Measurements from ENCODE around the gene ZFP36L1.
A peak's percentile ranks its signal among the peaks of the same experiment; 100 is the strongest.

ZFP36L1 gene

DNA sequence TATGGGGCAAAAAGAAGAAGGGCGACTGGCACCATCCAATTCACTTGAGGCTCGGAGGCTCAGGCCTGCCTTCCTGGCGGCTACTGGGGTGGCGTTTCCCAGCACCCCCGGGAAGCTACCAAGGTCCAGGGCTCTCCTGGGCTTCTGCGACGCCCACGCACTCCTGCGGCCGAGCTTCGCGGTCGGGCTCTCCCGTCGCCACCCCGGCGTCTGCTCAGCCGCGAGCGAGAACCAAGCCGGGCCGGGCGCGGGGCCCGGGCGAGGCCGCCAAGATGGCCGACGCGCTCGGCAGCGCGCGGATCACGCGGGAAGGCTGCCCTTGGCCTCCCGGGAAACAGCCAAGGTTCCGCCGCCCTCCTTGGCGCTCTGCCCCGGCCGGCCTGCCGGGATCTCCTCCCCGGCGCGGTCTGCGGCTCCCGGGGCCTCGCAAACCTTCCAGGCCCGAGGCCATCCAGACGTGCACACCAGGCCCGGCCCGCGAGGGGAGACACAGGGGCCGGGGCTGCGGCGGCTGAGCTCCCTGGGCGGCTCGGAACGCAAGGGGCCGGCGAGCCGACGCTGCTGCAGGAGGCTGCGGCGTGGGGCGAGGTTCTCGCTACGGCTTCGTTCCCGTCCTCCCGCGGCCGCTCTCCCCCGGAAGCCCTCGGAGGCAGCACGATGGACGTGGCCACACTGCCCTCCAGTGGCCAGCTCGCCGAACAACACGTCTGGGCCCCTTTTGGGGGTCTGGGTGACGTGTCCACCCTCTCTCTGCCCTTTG lies 23.5 kb upstream of the ZFP36L1 start:
- no peaks in the 10 kb centered on the region for H3K9me3 ChIP-seq (ENCODE audit: control insufficient read depth, insufficient read depth, low read length)
- no peak for DNase-seq (ENCODE audit: low read depth, low spot score)
- peak overlapping the region; percentile 23; the same call in 1 of the 2 replicates for H3K4me3 ChIP-seq (ENCODE audit: low read length)
- H3K27me3 ChIP-seq (ENCODE audit: control insufficient read depth, insufficient read depth, low read length) = no peaks in the 10 kb centered on the region
- H3K27ac ChIP-seq (ENCODE audit: low read length) = no peak overlapping the region
- no peaks in the 10 kb centered on the region for H3K36me3 ChIP-seq (ENCODE audit: control insufficient read depth, insufficient read depth, low read length)
- WGBS (ENCODE audit: insufficient coverage, insufficient read length) = no CpG with 5 or more reads among the region's 82 CpGs
- peaks cover 7% of the 10 kb centered on the region for H3K4me1 ChIP-seq (ENCODE audit: control insufficient read depth, insufficient read depth, low read length)

DNA sequence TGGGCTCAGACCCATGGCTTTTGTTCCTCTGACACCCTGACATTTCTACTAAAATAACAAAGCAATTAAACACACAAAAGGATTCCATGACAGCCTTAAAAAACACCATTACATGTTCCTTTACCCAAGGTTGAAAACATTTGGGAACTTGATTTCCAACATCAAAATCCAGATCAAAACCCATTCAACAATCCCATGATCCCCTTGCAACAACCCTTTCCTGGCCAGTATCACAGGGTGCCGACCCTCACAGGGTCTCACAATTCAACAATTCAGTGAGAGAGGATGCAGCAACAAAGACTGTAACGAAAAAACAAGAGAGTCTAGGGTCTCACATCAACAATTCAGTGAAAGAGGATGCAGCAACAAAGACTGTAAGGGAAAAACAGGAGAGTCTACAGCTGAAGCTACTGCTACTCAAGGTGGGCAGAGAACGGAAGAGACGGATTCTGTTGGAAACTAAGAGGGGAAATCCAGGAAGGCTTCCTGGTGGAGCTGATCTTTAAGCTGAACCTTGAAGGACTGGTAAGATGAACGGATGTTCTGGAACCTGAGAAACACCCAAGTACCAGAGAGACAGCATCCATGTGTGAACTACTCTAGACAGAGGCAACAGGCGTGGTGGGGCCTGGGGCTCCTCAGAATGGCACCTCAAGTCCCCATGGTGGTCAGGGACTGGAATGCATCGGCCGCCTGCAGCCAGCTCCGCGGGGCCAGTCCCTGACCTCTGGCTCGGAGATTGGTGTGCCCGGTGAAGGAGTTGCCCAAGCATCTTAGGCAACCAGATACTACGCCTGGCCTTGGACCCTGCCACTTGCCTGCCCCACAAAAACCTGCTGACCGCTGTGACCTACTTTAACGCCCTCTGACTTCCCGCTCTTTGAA lies 22.7 kb upstream of the ZFP36L1 start:
- Histone ChIP-seq H3K36me3 (ENCODE audit: control insufficient read depth, insufficient read depth, low read length) (no peaks in the 10 kb centered on the region), H3K4me1 (ENCODE audit: control insufficient read depth, insufficient read depth, low read length) (peaks cover 7% of the 10 kb centered on the region), H3K27ac (ENCODE audit: low read length) (no peak overlapping the region), H3K4me3 (ENCODE audit: low read length) (no peak overlapping the region), H3K27me3 (ENCODE audit: control insufficient read depth, insufficient read depth, low read length) (no peaks in the 10 kb centered on the region), H3K9me3 (ENCODE audit: control insufficient read depth, insufficient read depth, low read length) (no peaks in the 10 kb centered on the region)
- WGBS (ENCODE audit: insufficient coverage, insufficient read length) = no CpG with 5 or more reads among the region's 16 CpGs
- no peak for DNase-seq (ENCODE audit: low read depth, low spot score)

DNA sequence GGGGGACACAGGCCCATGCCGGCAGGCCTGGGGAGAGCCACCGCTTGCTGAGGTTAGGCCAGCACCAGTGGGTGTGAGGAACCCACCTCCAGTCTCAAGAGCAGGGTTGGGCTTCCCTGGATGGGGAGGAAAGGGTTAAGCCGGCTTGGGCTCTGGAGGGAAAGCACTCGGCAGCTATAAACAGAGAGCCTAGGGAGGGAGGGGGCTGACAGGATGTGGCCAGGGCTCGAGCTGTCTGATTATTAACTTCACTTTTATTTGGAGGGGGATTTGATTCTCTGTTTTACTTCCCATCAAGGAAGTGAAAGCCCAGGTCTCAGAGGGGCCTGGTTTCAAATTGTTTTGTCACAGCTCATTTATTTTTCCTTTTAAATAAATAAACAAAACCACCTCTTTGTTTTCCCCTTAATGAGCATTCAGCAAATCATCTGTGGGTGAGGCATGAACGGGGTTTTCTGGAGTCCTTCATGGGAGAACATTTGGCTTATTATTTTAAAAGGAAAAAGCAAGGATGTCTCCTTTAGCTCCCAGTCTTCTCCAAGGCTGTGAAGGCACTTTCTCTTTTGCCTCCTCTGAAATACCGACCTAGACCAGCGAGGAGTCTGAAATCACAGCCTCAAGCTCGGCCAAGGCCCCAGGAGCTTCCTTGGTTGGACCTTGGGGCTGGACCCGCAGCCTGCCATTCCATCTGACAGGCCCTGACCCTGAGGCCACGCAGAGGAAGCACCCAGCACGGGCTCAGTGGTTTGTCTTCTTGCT lies 21.9 kb upstream of the ZFP36L1 start:
- Histone ChIP-seq H3K36me3 (ENCODE audit: control insufficient read depth, insufficient read depth, low read length) (no peaks in the 10 kb centered on the region), H3K4me1 (ENCODE audit: control insufficient read depth, insufficient read depth, low read length) (peaks cover 5% of the 10 kb centered on the region), H3K4me3 (ENCODE audit: low read length) (no peak overlapping the region), H3K27me3 (ENCODE audit: control insufficient read depth, insufficient read depth, low read length) (no peaks in the 10 kb centered on the region), H3K9me3 (ENCODE audit: control insufficient read depth, insufficient read depth, low read length) (no peaks in the 10 kb centered on the region), H3K27ac (ENCODE audit: low read length) (no peak overlapping the region)
- WGBS (ENCODE audit: insufficient coverage, insufficient read length) = no CpG with 5 or more reads among the region's 12 CpGs
- DNase-seq (ENCODE audit: low read depth, low spot score) = no peak

DNA sequence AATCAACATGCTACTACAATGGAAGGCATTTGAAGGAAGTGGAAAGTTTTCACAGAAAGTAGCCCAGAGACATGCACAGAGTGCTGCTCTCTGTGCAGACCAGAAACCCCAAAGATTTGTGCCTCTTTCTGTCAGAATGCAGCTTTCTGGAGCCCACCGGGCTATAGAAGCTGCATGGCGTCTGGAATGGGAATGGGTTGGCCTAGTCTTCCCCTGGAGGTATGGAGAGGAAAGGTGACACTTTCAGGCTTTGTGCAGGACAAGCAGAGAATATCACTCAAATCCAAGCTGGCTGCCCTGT lies 21.3 kb upstream of the ZFP36L1 start:
- no peak overlapping the region for H3K27ac ChIP-seq (ENCODE audit: low read length)
- WGBS (ENCODE audit: insufficient coverage, insufficient read length) = no CpG with 5 or more reads among the region's 2 CpGs
- H3K4me1 ChIP-seq (ENCODE audit: control insufficient read depth, insufficient read depth, low read length) = peaks cover 5% of the 10 kb centered on the region
- H3K36me3 ChIP-seq (ENCODE audit: control insufficient read depth, insufficient read depth, low read length) = no peaks in the 10 kb centered on the region
- DNase-seq (ENCODE audit: low read depth, low spot score) = no peak
- H3K27me3 ChIP-seq (ENCODE audit: control insufficient read depth, insufficient read depth, low read length) = no peaks in the 10 kb centered on the region
- no peak overlapping the region for H3K4me3 ChIP-seq (ENCODE audit: low read length)
- no peaks in the 10 kb centered on the region for H3K9me3 ChIP-seq (ENCODE audit: control insufficient read depth, insufficient read depth, low read length)

DNA sequence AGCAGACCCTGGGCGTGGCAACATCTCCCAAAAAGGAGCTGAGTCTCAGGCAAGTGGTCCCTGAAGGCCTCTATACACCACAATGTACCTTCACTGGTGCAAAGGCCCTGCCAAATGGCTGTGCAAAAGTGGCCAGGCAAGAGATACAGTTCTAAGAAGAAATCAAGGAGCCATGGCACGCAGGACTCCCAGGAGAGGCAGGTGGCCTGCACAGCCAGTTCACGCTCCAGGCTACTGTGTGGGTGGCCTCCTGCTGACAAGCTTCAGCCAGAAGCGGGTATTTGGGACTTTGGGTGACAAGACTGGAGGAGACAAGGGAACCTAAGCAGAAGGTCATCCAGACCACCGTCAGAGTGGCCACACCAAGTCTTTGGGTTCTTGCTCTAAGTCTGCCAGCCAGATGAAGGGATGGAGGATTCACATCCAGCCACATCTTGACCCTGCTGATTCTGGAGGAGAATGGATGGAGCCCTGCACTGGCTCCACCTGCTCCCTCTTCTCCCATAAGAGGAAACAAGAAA lies 20.5 kb upstream of the ZFP36L1 start:
- Histone ChIP-seq H3K36me3 (ENCODE audit: control insufficient read depth, insufficient read depth, low read length) (no peaks in the 10 kb centered on the region), H3K9me3 (ENCODE audit: control insufficient read depth, insufficient read depth, low read length) (no peaks in the 10 kb centered on the region), H3K4me3 (ENCODE audit: low read length) (no peak overlapping the region), H3K27me3 (ENCODE audit: control insufficient read depth, insufficient read depth, low read length) (no peaks in the 10 kb centered on the region), H3K27ac (ENCODE audit: low read length) (no peak overlapping the region), H3K4me1 (ENCODE audit: control insufficient read depth, insufficient read depth, low read length) (peaks cover 5% of the 10 kb centered on the region)
- whole genome bisulfite sequencing (ENCODE audit: insufficient coverage, insufficient read length) = no CpG with 5 or more reads among the region's 5 CpGs
- no peak for DNase-seq (ENCODE audit: low read depth, low spot score)

DNA sequence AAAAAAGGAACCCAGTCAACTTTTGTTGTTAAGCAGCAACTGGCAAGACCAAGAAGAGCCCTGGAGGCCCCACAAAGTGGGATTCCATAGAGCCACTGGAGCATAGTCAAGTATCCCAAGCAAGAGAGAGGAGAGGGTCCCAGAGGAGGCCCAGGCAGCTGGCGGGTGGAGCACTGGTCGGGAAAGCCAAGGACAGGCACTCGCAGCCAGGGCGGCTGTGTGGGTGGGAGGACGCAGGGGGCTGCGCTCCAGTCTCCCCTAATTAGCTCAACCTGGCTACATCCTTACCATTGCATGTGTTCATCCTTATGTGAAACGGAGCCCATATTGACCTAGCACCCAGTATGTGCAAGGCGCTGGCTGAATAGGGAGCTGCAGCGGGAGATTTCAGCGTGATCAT lies 18.3 kb upstream of the ZFP36L1 start:
- H3K4me3 ChIP-seq (ENCODE audit: low read length) = no peak overlapping the region
- no CpG with 5 or more reads among the region's 10 CpGs for WGBS (ENCODE audit: insufficient coverage, insufficient read length)
- no peaks in the 10 kb centered on the region for H3K9me3 ChIP-seq (ENCODE audit: control insufficient read depth, insufficient read depth, low read length)
- no peak for DNase-seq (ENCODE audit: low read depth, low spot score)
- H3K27ac ChIP-seq (ENCODE audit: low read length) = no peak overlapping the region
- H3K27me3 ChIP-seq (ENCODE audit: control insufficient read depth, insufficient read depth, low read length) = no peaks in the 10 kb centered on the region
- H3K4me1 ChIP-seq (ENCODE audit: control insufficient read depth, insufficient read depth, low read length) = peaks cover 5% of the 10 kb centered on the region
- no peaks in the 10 kb centered on the region for H3K36me3 ChIP-seq (ENCODE audit: control insufficient read depth, insufficient read depth, low read length)

DNA sequence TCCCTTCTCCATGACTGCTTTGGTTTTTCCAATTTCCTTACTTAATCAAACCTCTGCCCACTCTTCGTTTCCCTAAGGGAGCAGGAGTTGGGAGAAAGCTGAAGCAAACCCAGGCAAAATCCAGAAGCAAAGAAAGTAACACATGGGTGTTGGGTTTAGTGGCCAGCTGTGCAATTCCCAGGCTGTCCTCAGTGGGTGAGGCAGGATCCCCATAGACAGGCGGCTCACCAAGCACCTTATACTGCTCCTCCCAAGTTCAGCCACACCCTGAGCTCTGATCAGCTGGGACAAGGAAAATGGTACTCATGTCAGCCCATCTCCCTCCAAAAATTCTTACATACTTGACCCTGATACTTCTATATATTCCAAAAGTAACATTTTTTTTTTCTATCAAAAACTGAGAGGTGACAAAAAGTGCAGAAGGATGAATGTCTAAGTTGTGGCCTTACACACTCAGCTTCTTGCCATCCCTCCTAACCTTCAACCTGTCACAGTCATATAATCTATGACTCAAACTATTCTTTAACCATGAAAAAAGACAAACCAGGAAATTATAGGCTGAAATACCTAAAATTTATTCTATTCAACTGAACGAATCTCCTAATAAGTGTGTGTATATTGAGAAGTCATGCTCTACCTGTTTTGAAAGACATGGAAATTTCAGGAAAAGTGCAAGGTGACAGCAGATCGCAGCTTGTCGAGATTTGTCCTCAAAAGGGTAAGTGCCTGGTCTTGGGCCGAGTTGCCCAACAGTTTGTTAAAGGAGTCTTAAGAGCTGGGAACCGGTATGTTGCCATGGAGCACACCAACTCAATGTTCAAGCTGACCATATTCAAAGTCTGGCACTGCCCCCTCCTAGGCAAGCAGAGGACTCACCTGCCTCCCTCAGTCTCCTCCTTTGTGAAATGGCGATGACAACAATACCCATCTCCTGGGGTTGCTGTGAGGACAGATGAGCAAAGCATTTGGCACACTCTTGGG lies 17.6 kb upstream of the ZFP36L1 start:
- H3K9me3 ChIP-seq (ENCODE audit: control insufficient read depth, insufficient read depth, low read length) = no peaks in the 10 kb centered on the region
- no peak overlapping the region for H3K4me3 ChIP-seq (ENCODE audit: low read length)
- no peak for DNase-seq (ENCODE audit: low read depth, low spot score)
- H3K27ac ChIP-seq (ENCODE audit: low read length) = no peak overlapping the region
- H3K27me3 ChIP-seq (ENCODE audit: control insufficient read depth, insufficient read depth, low read length) = no peaks in the 10 kb centered on the region
- no CpG with 5 or more reads among the region's 8 CpGs for WGBS (ENCODE audit: insufficient coverage, insufficient read length)
- H3K36me3 ChIP-seq (ENCODE audit: control insufficient read depth, insufficient read depth, low read length) = no peaks in the 10 kb centered on the region
- peaks cover 5% of the 10 kb centered on the region for H3K4me1 ChIP-seq (ENCODE audit: control insufficient read depth, insufficient read depth, low read length)

DNA sequence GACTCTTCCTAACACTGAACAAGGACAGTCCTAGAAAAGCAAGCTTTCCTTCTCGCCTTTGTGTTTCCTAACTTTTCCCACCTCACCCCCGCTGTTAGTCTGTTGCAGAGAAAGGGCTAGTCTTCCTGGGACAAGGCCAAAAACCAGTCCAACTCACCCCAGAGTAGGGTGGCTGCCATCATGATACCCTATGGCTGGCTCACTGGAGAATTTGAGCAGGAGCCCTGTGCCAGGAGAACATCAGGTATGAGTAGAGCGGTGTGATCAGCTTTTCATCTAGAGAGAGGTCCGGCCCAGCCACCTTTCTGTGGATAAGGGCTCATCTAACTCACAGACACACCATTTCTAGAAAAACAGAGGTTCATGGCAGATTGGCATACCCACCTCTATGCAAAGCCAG lies 16.7 kb upstream of the ZFP36L1 start:
- Histone ChIP-seq H3K27ac (ENCODE audit: low read length) (no peak overlapping the region), H3K4me3 (ENCODE audit: low read length) (no peak overlapping the region), H3K4me1 (ENCODE audit: control insufficient read depth, insufficient read depth, low read length) (peaks cover 4% of the 10 kb centered on the region), H3K36me3 (ENCODE audit: control insufficient read depth, insufficient read depth, low read length) (no peaks in the 10 kb centered on the region), H3K27me3 (ENCODE audit: control insufficient read depth, insufficient read depth, low read length) (no peaks in the 10 kb centered on the region), H3K9me3 (ENCODE audit: control insufficient read depth, insufficient read depth, low read length) (no peaks in the 10 kb centered on the region)
- WGBS (ENCODE audit: insufficient coverage, insufficient read length) = no CpG with 5 or more reads among the region's 4 CpGs
- DNase-seq (ENCODE audit: low read depth, low spot score) = no peak

DNA sequence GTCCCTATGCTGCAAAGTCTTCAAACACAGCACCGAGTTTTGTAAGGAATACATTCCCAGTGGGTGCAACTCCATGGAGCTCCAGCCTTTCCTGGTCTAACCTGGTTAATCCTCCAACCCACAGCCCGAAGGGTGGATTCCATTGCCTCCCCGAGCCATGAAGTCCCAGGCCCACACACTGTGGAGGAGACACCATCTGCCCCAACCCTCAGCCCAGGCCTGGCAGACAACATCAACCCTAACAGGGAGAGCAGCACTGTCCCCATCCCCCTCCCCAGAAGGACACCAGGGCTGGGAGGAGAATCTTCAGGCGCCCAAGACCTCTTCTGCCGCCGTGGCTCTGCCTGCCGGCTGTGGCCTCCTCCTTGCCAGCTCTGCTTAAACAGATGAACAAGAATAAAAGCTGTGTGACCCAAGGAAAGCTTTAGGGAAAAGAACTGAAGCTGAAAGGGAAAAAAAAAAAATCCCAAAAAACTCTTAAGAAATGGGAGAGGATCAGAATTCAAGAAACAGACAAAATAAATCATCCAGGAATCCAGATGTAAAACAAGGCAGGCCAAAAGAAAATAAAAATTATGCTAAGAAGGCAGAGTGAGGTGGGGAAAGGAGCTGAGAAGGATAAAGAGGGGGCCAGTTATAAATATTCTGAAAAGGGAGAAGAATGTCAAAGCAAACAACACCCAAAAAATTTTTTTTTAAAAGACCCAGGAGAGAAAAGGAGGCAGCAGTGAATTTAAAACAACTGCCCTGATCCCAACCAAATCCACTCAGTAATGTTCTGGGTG lies 16.0 kb upstream of the ZFP36L1 start:
- H3K4me3 ChIP-seq (ENCODE audit: low read length) = no peak overlapping the region
- no peaks in the 10 kb centered on the region for H3K27me3 ChIP-seq (ENCODE audit: control insufficient read depth, insufficient read depth, low read length)
- no peaks in the 10 kb centered on the region for H3K4me1 ChIP-seq (ENCODE audit: control insufficient read depth, insufficient read depth, low read length)
- no CpG with 5 or more reads among the region's 7 CpGs for WGBS (ENCODE audit: insufficient coverage, insufficient read length)
- no peak for DNase-seq (ENCODE audit: low read depth, low spot score)
- peaks cover 1% of the 10 kb centered on the region; the same call in 1 of the 2 replicates for H3K9me3 ChIP-seq (ENCODE audit: control insufficient read depth, insufficient read depth, low read length)
- H3K27ac ChIP-seq (ENCODE audit: low read length) = no peak overlapping the region
- no peaks in the 10 kb centered on the region for H3K36me3 ChIP-seq (ENCODE audit: control insufficient read depth, insufficient read depth, low read length)

Data from iPS DF 6.9 (cell line).